Epithelial cell of prostate (primary cell): Measurements from ENCODE around the gene TXNRD3.

ENCODE experiments used
- DNase-seq: peaks from one replicate; pipeline ENCODE4 v3.0.0-alpha.2; 2011; ENCODE audit warnings: low read depth, low spot score
- H3K27ac ChIP-seq: fragments of 450-650 bp; 2 replicates; pipeline ENCODE4 v1.5.1; 2017; ENCODE audit warnings: mild to moderate bottlenecking

TXNRD3 gene

DNA sequence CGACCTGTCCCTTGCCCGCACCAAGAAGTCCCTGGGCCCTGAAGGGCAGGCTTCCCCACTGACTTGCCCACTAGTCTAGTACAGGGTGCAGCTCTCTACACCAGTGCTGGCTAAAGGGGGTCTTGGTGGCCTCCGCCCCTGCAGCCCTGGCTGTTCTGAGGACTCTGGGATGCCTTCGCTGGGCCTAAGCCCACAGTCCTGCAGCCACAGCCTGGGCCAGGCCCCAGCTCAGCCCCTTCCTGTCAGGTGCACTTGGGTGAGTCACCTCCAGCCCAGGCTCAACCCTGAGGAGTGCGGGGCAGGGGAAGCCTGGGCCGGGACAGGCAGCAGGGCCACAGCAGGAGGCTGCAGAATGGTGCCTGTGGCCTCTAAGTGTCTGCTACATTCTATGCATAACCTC, 97.2 kb downstream of the TXNRD3 start:
- DNase-seq, result no peak
- H3K27ac ChIP-seq, result no peak overlapping the region

DNA sequence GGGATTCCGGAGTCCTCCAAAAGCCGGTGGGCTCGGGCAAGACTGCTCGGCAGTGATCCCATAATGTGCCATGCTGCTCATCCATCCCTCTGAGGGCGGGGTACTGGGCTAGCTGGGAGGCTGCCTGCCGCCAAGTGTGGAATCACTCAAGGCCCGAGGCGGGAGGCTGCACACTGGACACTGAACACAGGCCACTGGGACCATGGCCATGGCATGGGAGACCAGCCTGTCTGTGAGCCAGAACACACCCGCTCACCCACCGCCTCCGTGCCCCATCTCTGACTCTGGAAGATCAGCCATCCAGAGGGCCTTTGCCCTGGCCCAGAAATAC, 97.5 kb downstream of the TXNRD3 start:
- DNase-seq, result no peak
- no peak overlapping the region for H3K27ac ChIP-seq
